HG02938 (cell line): Measurements from ENCODE around the gene VENTX.
"Not testable (repeated sequence)": the region's sequence is repeated elsewhere in the genome, so short reads cannot be mapped to it uniquely, and the experiment has no call there.

ENCODE experiments used
- ATAC-seq: cut with Tn5 transposase; IDR thresholded peaks from one replicate; pipeline ENCODE4 v1.9.1; 2021; ENCODE audit warnings: mild to moderate bottlenecking, moderate library complexity; ENCODE audit not compliant: unreplicated experiment

The VENTX gene

GRCh38 chr10:133214468-133215410 lies 22.9 kb upstream of the VENTX start:
- no peak for ATAC-seq

- no peak for ATAC-seq
These were observed 22.1 kb upstream of the VENTX start for GRCh38 chr10:133215586-133215985.

- no peak for ATAC-seq
These were observed 20.9 kb upstream of the VENTX start for GRCh38 chr10:133216776-133217175.

GRCh38 chr10:133217800-133218589 lies 19.7 kb upstream of the VENTX start:
- no peak for ATAC-seq

- ATAC-seq, result no peak
These were observed 18.8 kb upstream of the VENTX start for GRCh38 chr10:133218891-133219290.

GRCh38 chr10:133219782-133220181 lies 17.9 kb upstream of the VENTX start:
- no peak for ATAC-seq

GRCh38 chr10:133221331-133221730 lies 16.3 kb upstream of the VENTX start:
- no peak for ATAC-seq

GRCh38 chr10:133221756-133222155 lies 15.9 kb upstream of the VENTX start:
- not testable (repeated sequence) for ATAC-seq

GRCh38 chr10:133224076-133224475 lies 13.6 kb upstream of the VENTX start:
- ATAC-seq, result no peak

- no peak for ATAC-seq
These were observed 12.8 kb upstream of the VENTX start for GRCh38 chr10:133224756-133225372.

GRCh38 chr10:133225707-133226191 lies 11.9 kb upstream of the VENTX start:
- ATAC-seq, result no peak

- no peak for ATAC-seq
These were observed 11.3 kb upstream of the VENTX start for GRCh38 chr10:133226251-133226808.

GRCh38 chr10:133227256-133227655 lies 10.4 kb upstream of the VENTX start:
- ATAC-seq, result no peak

- no peak for ATAC-seq
These were observed 8.2 kb upstream of the VENTX start for GRCh38 chr10:133229265-133230043.

GRCh38 chr10:133230044-133230361 lies 7.7 kb upstream of the VENTX start, which contains the start of gene UTF1:
Gene UTF1 (plus strand): TSS chr10:133230217. CDS start chr10:133230289, 72 bp downstream.
- no peak for ATAC-seq

- ATAC-seq, result no peak
These were observed 7.1 kb upstream of the VENTX start for GRCh38 chr10:133230387-133231195.

- ATAC-seq, result no peak
These were observed 6.3 kb upstream of the VENTX start for GRCh38 chr10:133231244-133231945.

- no peak for ATAC-seq
These were observed 5.6 kb upstream of the VENTX start for GRCh38 chr10:133231946-133232574.
